ENCODE data around the gene MEOX1.

- TF ChIP-seq CTCF (IDR thresholded peaks at IDR 0.05) (no peak), POLR2AphosphoS5 (IDR thresholded peaks at IDR 0.05; ENCODE audit: low read depth, low read length) (no peak), REST (IDR thresholded peaks at IDR 0.05; ENCODE audit: insufficient read depth in 1 of 2, low read depth in 2 of 2, low read length in 1 of 2) (no peak)
These were observed 9.4 kb upstream of the MEOX1 start for GRCh38 chr17:43671031-43671692.

All from Panc1 (cell line).